Endodermal cell (in vitro differentiated cells): ENCODE measurements around the gene CHD9. TPM values are rescaled to one million over a fixed set of nuclear protein-coding genes. Genes with fewer than 3 reads are reported as not detected.

Experiments used
- DNase-seq: peaks from one replicate; pipeline ENCODE4 v3.0.0-alpha.2; 2017
- H3K27ac ChIP-seq: 2 replicates; pipeline ENCODE4 v1.5.1; 2013; ENCODE audit warnings: mild to moderate bottlenecking, low read depth, low read length, moderate library complexity
- H3K27me3 ChIP-seq: 2 replicates; pipeline ENCODE4 v1.6.1; 2013; ENCODE audit warnings: mild to moderate bottlenecking, low read length, moderate library complexity; ENCODE audit not compliant: insufficient read depth, control insufficient read depth, poor library complexity, severe bottlenecking
- H3K36me3 ChIP-seq: 2 replicates; pipeline ENCODE4 v1.7.0; 2013; ENCODE audit warnings: mild to moderate bottlenecking, low read length, moderate library complexity; ENCODE audit not compliant: control insufficient read depth, insufficient read depth
- H3K4me1 ChIP-seq: one replicate; pipeline ENCODE4 v1.7.0; 2013; ENCODE audit warnings: low read length; ENCODE audit not compliant: control insufficient read depth, insufficient read depth
- H3K4me3 ChIP-seq: 2 replicates; pipeline ENCODE4 v1.5.1; 2013; ENCODE audit warnings: mild to moderate bottlenecking, low read length, moderate library complexity
- H3K9ac ChIP-seq: 2 replicates; pipeline ENCODE4 v1.6.1; 2013; ENCODE audit warnings: mild to moderate bottlenecking, low read length, moderate library complexity; ENCODE audit not compliant: poor library complexity, severe bottlenecking; ENCODE audit errors: extremely low read depth
- H3K9me3 ChIP-seq: 2 replicates; pipeline ENCODE4 v1.6.1; 2013; ENCODE audit warnings: mild to moderate bottlenecking, low read length, moderate library complexity; ENCODE audit not compliant: control insufficient read depth
- H3K27ac Mint-ChIP-seq: 2 replicates; pipeline ENCODE4 v1.8.0; 2020; ENCODE audit warnings: mixed read lengths
- H3K27me3 Mint-ChIP-seq: 2 replicates; pipeline ENCODE4 v1.8.0; 2021; ENCODE audit warnings: mild to moderate bottlenecking, mixed read lengths; ENCODE audit not compliant: insufficient read depth
- H3K36me3 Mint-ChIP-seq: 2 replicates; pipeline ENCODE4 v1.8.0; 2020; ENCODE audit warnings: low read depth, mixed read lengths
- H3K4me1 Mint-ChIP-seq: 2 replicates; pipeline ENCODE4 v1.8.0; 2020; ENCODE audit warnings: mixed read lengths
- H3K4me3 Mint-ChIP-seq: 2 replicates; pipeline ENCODE4 v1.8.0; 2020; ENCODE audit warnings: mild to moderate bottlenecking, moderate library complexity, mixed read lengths
- H3K9me3 Mint-ChIP-seq: 2 replicates; pipeline ENCODE4 v1.8.0; 2020; ENCODE audit warnings: mild to moderate bottlenecking, mixed read lengths
- CTCF ChIP-seq: fragments of 200-600 bp; sonication (generic); conservative IDR thresholded peaks from 2 replicates; pipeline ENCODE4 v1.5.0; 2021; ENCODE audit warnings: antibody characterized with exemption, mild to moderate bottlenecking
- WGBS, 2 experiments: methylation state at CpG; one replicate each; pipeline versions ENCODE4 v1.1.5 to v1.1.7; 2013; ENCODE audit warnings: missing lambda C conversion rate in 2 of 2, mixed read lengths in 1 of 2; ENCODE audit not compliant: insufficient coverage in 1 of 2, insufficient read length in 1 of 2; 5-methylcytosine and 5-hydroxymethylcytosine counted together
- long read RNA-seq, 4 experiments: library from polyadenylated mRNA in 2 of 4; library from RNA in 1 of 4; library from capped mRNA in 1 of 4; stranded (forward) in 3 of 4; unstranded in 1 of 4; transcript quantifications; one replicate each; pipeline ENCODE4 v2.0.0, GENCODE V29; 2020 to 2021; ENCODE audit warnings: inconsistent platforms in 1 of 4
- polyA plus RNA-seq, 2 experiments: library from polyadenylated mRNA; stranded (reverse); fragments of 50-300 nt; gene quantifications; one replicate each; pipeline ENCODE4 v1.2.3, GENCODE V29; 2013
- total RNA-seq, 2 donors: library from RNA; stranded (reverse); fragmentation: NEBNext Ultra II Directional in 1 of 2; extraction: Animal tissue kit (Norgen Biotek cat#: 25700) in 1 of 2; gene quantifications; 2 replicates in 1 of 2; 3 replicates in 1 of 2; pipeline ENCODE4 v1.2.1, GENCODE V29; 2021

CHD9 gene
- total RNA-seq, result 10 to 100 TPM; 36.8 to 40.5 TPM
- 39.3 TPM for polyA plus RNA-seq (2013, experiment 1 of 2)
- 41.4 TPM for polyA plus RNA-seq (2013, experiment 2 of 2)
- long read RNA-seq, experiment 1, partial matches to known transcripts, result 3 of 11 reads
- long read RNA-seq, experiment 1, other reads (novel, unspliced or antisense), result 8 of 11 reads
- long read RNA-seq, experiment 2, partial matches to known transcripts, result 4 of 18 reads
- long read RNA-seq, experiment 2, other reads (novel, unspliced or antisense), result 12 of 18 reads
- long read RNA-seq, experiment 3, partial matches to known transcripts, result 30 of 43 reads
- long read RNA-seq, experiment 3, other reads (novel, unspliced or antisense), result 12 of 43 reads
- long read RNA-seq, experiment 4, partial matches to known transcripts, result 20 of 43 reads
- long read RNA-seq, experiment 4, other reads (novel, unspliced or antisense), result 19 of 43 reads

DNA sequence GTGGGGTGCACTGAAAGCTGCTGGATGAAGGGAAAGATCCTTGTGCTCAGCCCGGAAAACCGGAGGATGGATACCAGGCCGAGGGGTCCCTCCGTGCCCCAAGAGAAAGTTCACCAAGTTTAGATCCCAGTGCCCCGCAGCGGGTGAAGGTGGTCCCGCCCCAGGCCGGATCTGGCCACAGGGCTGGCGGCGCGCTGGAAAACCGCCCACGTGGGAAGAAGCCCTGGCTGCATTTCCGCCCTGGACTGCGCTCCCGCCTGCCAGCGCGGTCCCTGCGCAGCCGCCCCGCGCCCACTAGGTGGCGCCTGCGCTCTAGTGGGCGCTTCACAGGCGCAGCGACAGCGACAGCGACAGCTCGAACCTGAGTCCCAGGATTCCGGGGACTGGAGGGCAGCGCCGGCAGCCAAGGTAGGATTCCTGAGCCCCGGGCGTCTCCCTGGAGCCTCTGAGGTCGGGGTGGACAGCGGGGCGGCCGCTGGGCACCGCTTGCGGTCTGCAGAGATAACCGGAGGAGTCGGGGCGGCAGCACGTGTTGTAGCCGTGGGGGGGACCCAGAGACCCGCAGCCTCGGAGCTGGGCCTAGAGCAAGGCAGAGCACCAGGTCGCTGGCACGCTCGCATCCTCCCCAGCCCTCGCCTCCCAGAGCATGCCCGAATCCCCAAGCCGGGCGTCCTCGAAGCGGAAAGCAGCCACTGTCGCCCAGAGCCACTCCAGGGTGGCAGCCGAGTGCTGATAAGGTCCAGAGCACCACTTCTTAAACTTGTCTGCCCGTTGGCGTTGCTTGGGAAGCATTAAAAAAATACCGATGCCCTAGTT lies at the start of gene CHD9:
Gene CHD9 (plus strand): TSS at position 322 of the 816 bp plus-strand sequence. CDS start 101,099 bp downstream, outside the sequence.
- H3K4me3 ChIP-seq, result peak within 1 kb of the TSS; percentile 79
- peak; percentile 95 for DNase-seq
- Mint-ChIP-seq H3K27me3 (peaks cover 4% of the 10 kb centered on the region), H3K27ac (peak within 1 kb of the TSS; percentile 95), H3K9me3 (peaks cover 2% of the 10 kb centered on the region), H3K4me1 (peaks cover 13% of the 10 kb centered on the region), H3K4me3 (peak within 1 kb of the TSS; percentile 70), H3K36me3 (no peaks in the 10 kb centered on the region)
- no peaks in the 10 kb centered on the region for H3K4me1 ChIP-seq
- H3K27ac ChIP-seq, result peak within 1 kb of the TSS; percentile 42
- peak within 1 kb of the TSS; percentile 73 for H3K9ac ChIP-seq
- no peaks in the 10 kb centered on the region for H3K36me3 ChIP-seq
- WGBS, 2 experiments, result 2 to 4% methylated on average over 25 to 61 of the region's 62 CpGs
- H3K27me3 ChIP-seq, result no peaks in the 10 kb centered on the region
- TF ChIP-seq CTCF, result peak; percentile 99
- H3K9me3 ChIP-seq, result no peaks in the 10 kb centered on the region

- H3K4me1 ChIP-seq, result no peaks in the 10 kb centered on the region
- peak; percentile 66 for TF ChIP-seq CTCF
- DNase-seq, result peak; percentile 63
- no peak overlapping the region for H3K9ac ChIP-seq
- Mint-ChIP-seq H3K9me3 (no peaks in the 10 kb centered on the region), H3K4me3 (no peak overlapping the region), H3K27me3 (no peaks in the 10 kb centered on the region), H3K27ac (no peak overlapping the region), H3K4me1 (no peaks in the 10 kb centered on the region), H3K36me3 (no peaks in the 10 kb centered on the region)
- no peak overlapping the region for H3K27ac ChIP-seq
- WGBS, 2 experiments, result 100% methylated on average over 1 of the region's 1 CpG
- no peaks in the 10 kb centered on the region for H3K9me3 ChIP-seq
- H3K27me3 ChIP-seq, result no peaks in the 10 kb centered on the region
- no peaks in the 10 kb centered on the region for H3K36me3 ChIP-seq
- H3K4me3 ChIP-seq, result no peak overlapping the region
These were observed 47.7 kb upstream of the CHD9 start for GRCh38 chr16:53007095-53007494.

DNA sequence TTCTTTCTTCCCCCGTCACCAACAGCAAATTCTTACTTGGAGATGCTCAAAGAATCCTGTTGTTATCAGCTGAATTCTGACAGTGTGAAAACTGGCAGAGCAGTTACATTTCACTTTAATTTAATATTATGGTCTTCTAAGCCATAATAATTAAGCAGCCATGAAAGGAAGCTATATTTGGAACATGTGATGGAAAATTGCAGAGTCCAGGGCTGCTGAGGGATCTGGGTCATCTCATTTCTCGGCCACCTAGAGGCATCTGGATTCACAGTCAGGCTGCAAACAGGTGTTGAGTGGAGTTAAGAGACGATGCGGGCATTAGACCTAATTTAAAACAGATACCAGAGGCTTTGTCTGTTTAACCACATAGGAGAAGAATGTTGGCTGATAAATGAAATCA lies 40.5 kb upstream of the CHD9 start:
- H3K36me3 Mint-ChIP-seq, result no peaks in the 10 kb centered on the region
- no peaks in the 10 kb centered on the region for H3K27me3 Mint-ChIP-seq
- Histone ChIP-seq H3K4me3 (no peak overlapping the region), H3K9me3 (no peaks in the 10 kb centered on the region), H3K36me3 (no peaks in the 10 kb centered on the region), H3K27me3 (no peaks in the 10 kb centered on the region), H3K9ac (no peak overlapping the region), H3K4me1 (no peaks in the 10 kb centered on the region), H3K27ac (no peak overlapping the region)
- TF ChIP-seq CTCF, result peak; percentile 37
- DNase-seq, result no peak
- no peak overlapping the region for H3K4me3 Mint-ChIP-seq
- no peaks in the 10 kb centered on the region for H3K4me1 Mint-ChIP-seq
- H3K27ac Mint-ChIP-seq, result no peak overlapping the region
- WGBS, 2 experiments, result 78 to 89% methylated on average over 3 to 4 of the region's 4 CpGs
- no peaks in the 10 kb centered on the region for H3K9me3 Mint-ChIP-seq
